HG03196 (cell line): ENCODE results near the gene LHFPL2.
"Not testable (repeated sequence)": the region's sequence is repeated elsewhere in the genome, so short reads cannot be mapped to it uniquely, and the experiment has no call there.

Experiments
- ATAC-seq: cut with Tn5 transposase; IDR thresholded peaks from one replicate; pipeline ENCODE4 v1.9.1; 2021; ENCODE audit not compliant: unreplicated experiment

Gene LHFPL2

DNA sequence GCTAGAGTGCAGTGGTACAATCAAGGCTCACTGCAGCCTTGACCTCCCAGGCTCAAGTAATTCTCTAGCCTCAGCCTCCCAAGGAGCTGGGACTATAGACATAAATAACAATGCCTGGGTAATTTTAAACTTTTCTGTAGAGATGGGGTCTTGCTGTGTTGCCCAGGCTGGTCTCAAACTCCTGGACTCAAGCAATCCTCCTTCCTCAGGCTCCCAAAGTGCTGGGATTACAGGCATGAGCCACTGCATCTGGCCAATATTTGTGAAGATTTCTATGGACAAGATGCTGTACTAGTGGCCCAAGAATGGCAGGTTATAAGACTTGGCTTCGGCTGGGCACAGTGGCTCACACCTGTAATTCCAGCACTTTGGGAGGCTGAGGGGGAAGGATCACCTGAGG is 18.4 kb upstream of the LHFPL2 start:
- ATAC-seq = not testable (repeated sequence)

- no peak for ATAC-seq
Observed at GRCh38 chr5:78666041-78666444, 17.5 kb upstream of the LHFPL2 start.

GRCh38 chr5:78665534-78665933 is 17.0 kb upstream of the LHFPL2 start:
- ATAC-seq = no peak

GRCh38 chr5:78662323-78662722 is 13.8 kb upstream of the LHFPL2 start:
- ATAC-seq = no peak

- peak; percentile 62 for ATAC-seq
Observed at GRCh38 chr5:78661691-78662090, 13.1 kb upstream of the LHFPL2 start.

GRCh38 chr5:78661044-78661443 is 12.5 kb upstream of the LHFPL2 start:
- ATAC-seq = no peak

DNA sequence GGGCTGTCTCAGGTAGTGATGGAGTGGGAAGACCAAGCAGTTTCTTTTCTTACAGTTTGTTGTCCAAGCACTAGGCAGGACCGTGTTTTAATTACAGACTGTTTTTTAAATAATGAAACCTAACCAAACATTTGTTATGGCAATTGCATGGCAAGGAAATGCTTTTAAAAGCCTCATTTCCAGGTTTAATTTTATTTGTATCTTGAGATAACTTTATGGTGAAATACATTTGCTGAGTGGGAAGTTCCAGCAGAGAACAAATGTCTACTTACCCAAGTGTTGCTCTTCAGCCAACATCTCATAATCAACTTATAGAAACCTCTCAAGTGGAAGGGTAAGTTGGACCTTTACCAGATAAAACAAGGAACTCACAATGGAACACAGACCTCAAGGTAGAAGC is 11.8 kb upstream of the LHFPL2 start:
- ATAC-seq = no peak

GRCh38 chr5:78659714-78660113 is 11.1 kb upstream of the LHFPL2 start:
- ATAC-seq = no peak

DNA sequence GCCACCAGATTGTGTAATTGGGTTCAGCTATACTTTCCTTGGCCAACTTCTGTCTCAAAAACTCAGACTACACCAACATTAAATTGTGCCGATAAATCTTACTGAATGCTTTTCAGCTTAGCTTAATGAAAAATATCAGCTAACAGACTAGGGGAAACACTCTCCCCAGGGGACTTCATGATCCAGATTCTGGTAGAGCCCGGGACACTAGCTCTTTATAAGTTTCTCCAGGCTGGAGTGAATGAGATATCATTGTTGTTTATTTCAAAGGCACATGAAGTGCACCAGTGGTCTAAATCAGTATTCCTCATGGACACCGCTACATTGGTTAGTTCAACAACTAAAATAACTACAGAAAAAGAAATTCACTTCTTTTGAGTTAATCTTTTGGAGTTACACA is 10.5 kb upstream of the LHFPL2 start:
- no peak for ATAC-seq

DNA sequence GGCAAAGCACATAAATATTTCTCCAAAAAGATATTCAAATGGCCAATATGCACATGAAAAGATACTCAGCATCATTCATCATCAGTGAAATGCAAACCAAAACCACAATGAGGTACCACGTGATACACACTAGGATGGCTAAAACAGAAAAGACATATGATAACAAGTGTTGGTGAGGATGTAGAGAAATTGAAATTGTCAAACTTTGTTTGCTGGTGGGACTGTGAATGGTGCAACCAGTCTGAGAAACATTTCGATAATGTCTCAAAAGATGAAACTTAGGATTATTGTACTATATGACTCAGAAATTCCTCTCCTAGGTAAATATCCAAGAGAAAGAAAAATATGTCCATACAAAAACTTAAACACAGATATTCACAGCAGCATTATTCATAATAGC is 8.6 kb upstream of the LHFPL2 start:
- no peak for ATAC-seq

GRCh38 chr5:78655746-78656290 is 7.2 kb upstream of the LHFPL2 start:
- no peak for ATAC-seq

GRCh38 chr5:78654386-78654785 is 5.8 kb upstream of the LHFPL2 start:
- ATAC-seq = no peak

GRCh38 chr5:78653681-78654366 is 5.3 kb upstream of the LHFPL2 start:
- no peak for ATAC-seq

- no peak for ATAC-seq
Observed at GRCh38 chr5:78653031-78653430, 4.5 kb upstream of the LHFPL2 start.

DNA sequence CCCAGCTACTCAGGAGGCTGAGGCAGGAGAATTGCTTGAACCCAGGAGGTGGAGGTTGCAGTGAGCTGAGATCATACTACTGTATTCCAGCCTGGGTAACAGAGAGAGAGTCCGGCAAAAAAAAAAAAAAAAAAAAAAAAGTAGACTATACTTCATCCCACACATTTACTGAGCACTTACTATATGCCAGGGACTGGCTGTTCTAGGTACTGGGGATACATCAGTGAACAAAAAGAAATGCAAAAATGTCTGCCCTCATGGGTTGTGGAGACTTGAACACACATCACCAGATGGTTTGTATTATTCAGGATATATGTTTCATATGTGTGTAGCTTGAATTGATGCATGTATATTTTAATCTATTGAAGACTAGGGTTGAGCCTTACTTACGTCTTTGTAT is 2.9 kb upstream of the LHFPL2 start:
- no peak for ATAC-seq

DNA sequence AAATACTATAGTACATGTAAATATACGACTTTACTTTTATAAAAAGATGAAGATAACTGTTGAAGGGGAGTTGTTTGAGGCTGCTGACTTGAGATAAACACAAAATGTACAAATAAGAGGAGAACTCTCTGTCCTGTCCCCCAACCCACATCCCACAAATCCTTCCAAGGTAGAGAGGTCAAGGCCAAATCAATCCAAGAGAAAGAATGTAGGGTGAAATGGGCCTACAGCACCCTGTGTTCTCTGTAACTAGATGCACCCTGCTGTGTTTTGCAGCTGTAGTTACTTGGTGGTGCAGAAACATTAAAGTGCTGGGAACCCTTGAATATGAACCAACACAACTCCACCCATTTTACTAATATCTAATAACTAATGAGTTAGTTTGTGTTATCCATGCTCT is 2.0 kb upstream of the LHFPL2 start:
- ATAC-seq = no peak

- ATAC-seq = no peak
Observed at GRCh38 chr5:78649861-78650496, 1.4 kb upstream of the LHFPL2 start.

- no peak for ATAC-seq
Observed at GRCh38 chr5:78649211-78649695, 681 bp upstream of the LHFPL2 start.

GRCh38 chr5:78647838-78648358 is 674 bp downstream of the LHFPL2 start:
- ATAC-seq = peak; percentile 26

GRCh38 chr5:78647351-78647818 is 1.2 kb downstream of the LHFPL2 start:
- ATAC-seq = no peak

DNA sequence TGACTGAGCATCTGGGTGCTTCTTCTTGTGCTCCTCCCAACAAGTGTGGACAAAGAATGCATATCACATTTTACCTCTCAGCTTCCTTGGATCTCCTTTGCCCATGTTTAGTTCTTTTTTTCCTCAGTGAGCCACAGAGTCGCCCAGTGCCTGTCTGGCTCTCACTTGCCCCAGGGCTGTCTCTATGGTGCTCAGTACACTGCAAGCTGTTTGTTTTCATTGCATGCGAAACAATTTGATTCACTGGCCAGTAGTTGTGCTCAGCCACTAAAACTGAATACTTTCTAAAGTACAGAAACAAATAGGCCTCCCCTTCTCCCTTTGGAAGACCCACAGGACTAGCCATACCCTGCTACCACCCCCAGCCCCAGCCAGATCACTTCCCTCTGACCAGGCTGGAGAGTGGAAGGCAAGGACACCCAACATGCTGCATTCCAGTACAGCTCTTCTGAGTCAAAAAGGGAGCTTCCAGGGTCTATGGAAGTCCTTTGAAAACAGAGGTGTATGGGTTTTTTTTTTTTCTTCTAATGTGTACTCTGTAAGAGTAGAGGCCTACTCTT is 3.8 kb downstream of the LHFPL2 start:
- no peak for ATAC-seq

GRCh38 chr5:78644129-78644528 is 4.4 kb downstream of the LHFPL2 start:
- no peak for ATAC-seq
